H1 (cell line): ENCODE results near the gene SND1. TPM values are rescaled to one million over a fixed set of nuclear protein-coding genes. Genes with fewer than 3 reads are reported as not detected.

Experiments used
- ASH2L ChIP-seq: fragments of 200-600, 300-600 bp; sonication (generic); IDR thresholded peaks from one replicate; pipeline ENCODE4 v1.7.1; 2017; ENCODE audit warnings: low read length
- CBX5 ChIP-seq: fragments of 300-800, 300-1000 bp; sonication (generic); IDR thresholded peaks from 2 replicates; pipeline ENCODE4 v1.7.1; 2016; ENCODE audit warnings: antibody characterized with exemption, low read length, low read depth
- CEBPB ChIP-seq: IDR thresholded peaks from 2 replicates; pipeline ENCODE4 v1.6.1; 2012; ENCODE audit warnings: low read depth, low read length
- CHD1 ChIP-seq: IDR thresholded peaks from 2 replicates; pipeline ENCODE4 v1.6.1; 2012; ENCODE audit warnings: low read depth, low read length, improper control_type of control experiment
- CTBP2 ChIP-seq: IDR thresholded peaks from 2 replicates; pipeline ENCODE4 v1.7.0; 2011; ENCODE audit warnings: borderline replicate concordance, mild to moderate bottlenecking, moderate library complexity, mixed read lengths, low read length; ENCODE audit not compliant: insufficient read depth, insufficient read length
- EGR1 ChIP-seq: IDR thresholded peaks from 2 replicates; pipeline ENCODE4 v1.6.1; 2011; ENCODE audit warnings: low read depth, low read length, borderline replicate concordance
- EZH2 ChIP-seq: fragments of 200-600 bp; sonication (generic); IDR thresholded peaks from 2 replicates; pipeline ENCODE4 v1.7.1; 2012; ENCODE audit warnings: low read depth, mild to moderate bottlenecking, moderate library complexity, low read length, inconsistent platforms; ENCODE audit not compliant: severe bottlenecking
- FOSL1 ChIP-seq: IDR thresholded peaks from 2 replicates; pipeline ENCODE4 v1.6.1; 2011; ENCODE audit warnings: mild to moderate bottlenecking, low read depth, low read length, moderate library complexity; ENCODE audit not compliant: insufficient read depth
- HDAC2 ChIP-seq, 2 experiments: fragments of 300-600 bp in 1 of 2; sonication (generic) in 1 of 2; IDR thresholded peaks; 2 replicates each; pipeline ENCODE4 v1.6.1; 2011 to 2012; ENCODE audit warnings: low read depth in 2 of 2, low read length in 2 of 2, mild to moderate bottlenecking in 2 of 2, moderate library complexity in 2 of 2, borderline replicate concordance in 1 of 2, inconsistent platforms in 1 of 2
- HDAC6 ChIP-seq: IDR thresholded peaks from one replicate; pipeline ENCODE4 v1.7.1; 2012; ENCODE audit warnings: low read depth, mild to moderate bottlenecking, inconsistent platforms, low read length, moderate library complexity
- NRF1 ChIP-seq: IDR thresholded peaks from 2 replicates; pipeline ENCODE4 v1.6.1; 2011; ENCODE audit warnings: mild to moderate bottlenecking, low read depth, low read length, improper control_type of control experiment
- PHF8 ChIP-seq: fragments of 200-600 bp; sonication (generic); conservative IDR thresholded peaks from 2 replicates; pipeline ENCODE4 v1.7.1; 2012; ENCODE audit warnings: low read depth, mild to moderate bottlenecking, inconsistent platforms, low read length, moderate library complexity
- POLR2A ChIP-seq, 2 experiments: IDR thresholded peaks; 1 replicate in 1 of 2; 2 replicates in 1 of 2; pipeline ENCODE4 v1.6.1; 2011; ENCODE audit warnings: low read depth in 2 of 2, low read length in 2 of 2, mild to moderate bottlenecking in 2 of 2; ENCODE audit errors: control extremely low read depth in 1 of 2
- RNF2 ChIP-seq: fragments of 200-900, 300-1000 bp; sonication (generic); IDR thresholded peaks from 2 replicates; pipeline ENCODE4 v1.7.1; 2016; ENCODE audit warnings: borderline replicate concordance, low read depth, mild to moderate bottlenecking, antibody characterized with exemption, low read length; ENCODE audit not compliant: poor library complexity, severe bottlenecking; ENCODE audit errors: missing control alignments
- SIX5 ChIP-seq: IDR thresholded peaks from 2 replicates; pipeline ENCODE4 v1.6.1; 2011; ENCODE audit warnings: mild to moderate bottlenecking, low read depth, low read length
- TAF1 ChIP-seq: IDR thresholded peaks from 2 replicates; pipeline ENCODE4 v1.6.1; 2011; ENCODE audit warnings: mild to moderate bottlenecking, low read depth, low read length
- TCF12 ChIP-seq: IDR thresholded peaks from 2 replicates; pipeline ENCODE4 v1.6.1; 2011; ENCODE audit warnings: low read depth, mild to moderate bottlenecking, low read length
- TEAD4 ChIP-seq: IDR thresholded peaks from 2 replicates; pipeline ENCODE4 v1.6.1; 2012; ENCODE audit warnings: low read depth, low read length, inconsistent platforms, mixed read lengths
- YY1 ChIP-seq: IDR thresholded peaks from 2 replicates; pipeline ENCODE4 v1.6.1; 2011; ENCODE audit warnings: low read depth, mild to moderate bottlenecking, low read length
- ZNF274 ChIP-seq: IDR thresholded peaks from 2 replicates; pipeline ENCODE4 v1.7.0; 2012; ENCODE audit warnings: low read length, borderline replicate concordance; ENCODE audit errors: extremely low read depth
- polyA plus RNA-seq, 7 experiments: library from polyadenylated mRNA; depleted of rRNA in 3 of 7; stranded (reverse) in 5 of 7; unstranded in 2 of 7; fragments of >200 nt in 5 of 7; fragments of 200-250 nt in 2 of 7; gene quantifications; 1 replicate in 5 of 7; 2 replicates in 1 of 7; 4 replicates in 1 of 7; pipeline versions ENCODE4 v1.2.1 to v1.2.3, GENCODE V29; 2011 to 2013; ENCODE audit warnings: missing spikeins in 2 of 7, mixed read lengths in 2 of 7
- total RNA-seq: library from RNA; stranded (reverse); fragmentation: NEBNext Ultra II Directional; extraction: Animal tissue kit (Norgen Biotek cat#: 25700); gene quantifications from 2 replicates; pipeline ENCODE4 v1.2.1, GENCODE V29; 2021
- TF ChIP-seq, protein P1 (sequence below): IDR thresholded peaks from 2 replicates; pipeline ENCODE4 v1.6.1; 2012; ENCODE audit warnings: inconsistent platforms
- TF ChIP-seq, protein P2 (sequence below): IDR thresholded peaks from 2 replicates; pipeline ENCODE4 v1.6.1; 2012; ENCODE audit warnings: low read length, inconsistent platforms
- TF ChIP-seq, protein P3 (sequence below): IDR thresholded peaks from 2 replicates; pipeline ENCODE4 v1.6.1; 2012; ENCODE audit warnings: inconsistent platforms

Gene SND1
- total and polyA plus RNA-seq, 2 of the 8 experiments (the other 6 are each of a cell fraction or from before 2014, with no cell fraction given) = 122 to 290 TPM

DNA sequence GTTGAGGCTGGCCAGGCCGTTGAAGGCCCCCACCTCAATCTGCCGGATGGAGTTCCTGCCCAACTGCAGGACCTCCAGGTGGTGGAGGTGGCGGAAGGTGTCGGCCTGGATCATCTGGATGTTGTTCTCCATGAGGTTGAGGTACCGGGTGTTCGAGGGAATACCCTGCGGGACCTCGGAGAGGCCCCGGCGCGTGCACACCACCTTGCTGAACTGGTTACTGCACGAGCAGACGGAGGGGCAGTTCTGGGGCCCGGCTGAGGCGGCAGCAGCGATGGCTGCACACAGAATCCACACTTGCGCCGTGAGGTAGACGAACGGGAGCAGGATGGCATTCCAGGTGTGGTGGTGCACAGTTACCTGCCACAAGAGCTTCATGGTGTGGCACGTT lies 378.3 kb downstream of the SND1 start (continued):
- TF ChIP-seq HDAC2 (IDR thresholded peaks at IDR 0.05; ENCODE audit: borderline replicate concordance in 1 of 2, low read depth in 2 of 2, low read length in 2 of 2) = no peak
- TF ChIP-seq SIX5 = no peak
- no peak for TF ChIP-seq TCF12
- TF ChIP-seq TAF1 = 0 out of 2 replicates have a peak, but pooled peaks have one; percentile 0
- no peak for TF ChIP-seq RNF2
- no peak for TF ChIP-seq NRF1
- no peak for TF ChIP-seq TEAD4
- no peak for TF ChIP-seq CBX5
- TF ChIP-seq, protein P1, sequence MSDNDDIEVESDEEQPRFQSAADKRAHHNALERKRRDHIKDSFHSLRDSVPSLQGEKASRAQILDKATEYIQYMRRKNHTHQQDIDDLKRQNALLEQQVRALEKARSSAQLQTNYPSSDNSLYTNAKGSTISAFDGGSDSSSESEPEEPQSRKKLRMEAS = peak; percentile 93
- no peak for TF ChIP-seq EGR1
- TF ChIP-seq ZNF274 = no peak
- TF ChIP-seq CEBPB = no peak
- no peak for TF ChIP-seq CTBP2
- no peak for TF ChIP-seq ASH2L
- no peak for TF ChIP-seq EZH2
- TF ChIP-seq FOSL1 = no peak
- TF ChIP-seq, protein P2, sequence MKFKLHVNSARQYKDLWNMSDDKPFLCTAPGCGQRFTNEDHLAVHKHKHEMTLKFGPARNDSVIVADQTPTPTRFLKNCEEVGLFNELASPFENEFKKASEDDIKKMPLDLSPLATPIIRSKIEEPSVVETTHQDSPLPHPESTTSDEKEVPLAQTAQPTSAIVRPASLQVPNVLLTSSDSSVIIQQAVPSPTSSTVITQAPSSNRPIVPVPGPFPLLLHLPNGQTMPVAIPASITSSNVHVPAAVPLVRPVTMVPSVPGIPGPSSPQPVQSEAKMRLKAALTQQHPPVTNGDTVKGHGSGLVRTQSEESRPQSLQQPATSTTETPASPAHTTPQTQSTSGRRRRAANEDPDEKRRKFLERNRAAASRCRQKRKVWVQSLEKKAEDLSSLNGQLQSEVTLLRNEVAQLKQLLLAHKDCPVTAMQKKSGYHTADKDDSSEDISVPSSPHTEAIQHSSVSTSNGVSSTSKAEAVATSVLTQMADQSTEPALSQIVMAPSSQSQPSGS = no peak
- no peak for TF ChIP-seq POLR2A (IDR thresholded peaks at IDR 0.05; ENCODE audit: control extremely low read depth in 1 of 2, low read depth in 2 of 2, low read length in 2 of 2)
- no peak for TF ChIP-seq HDAC6
- TF ChIP-seq PHF8 = no peak
- TF ChIP-seq, protein P3, sequence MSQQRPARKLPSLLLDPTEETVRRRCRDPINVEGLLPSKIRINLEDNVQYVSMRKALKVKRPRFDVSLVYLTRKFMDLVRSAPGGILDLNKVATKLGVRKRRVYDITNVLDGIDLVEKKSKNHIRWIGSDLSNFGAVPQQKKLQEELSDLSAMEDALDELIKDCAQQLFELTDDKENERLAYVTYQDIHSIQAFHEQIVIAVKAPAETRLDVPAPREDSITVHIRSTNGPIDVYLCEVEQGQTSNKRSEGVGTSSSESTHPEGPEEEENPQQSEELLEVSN = peak; percentile 92
- no peak for TF ChIP-seq CHD1
- no peak; the same call in 1 of the 2 replicates for TF ChIP-seq YY1
